Tibial nerve (tissue), 3 donors: ENCODE measurements around the gene SCGN.

Experiments used
- CTCF ChIP-seq, 5 experiments: fragments of 200-600 bp in 3 of 5; fragments of 450-650 bp in 2 of 5; sonication (generic) in 3 of 5; IDR thresholded peaks; one replicate each; pipeline ENCODE4 v1.5.1; 2016 to 2019; ENCODE audit warnings: antibody characterized with exemption in 5 of 5, mild to moderate bottlenecking in 3 of 5, moderate library complexity in 2 of 5
- POLR2A ChIP-seq, 2 donors: fragments of 450-650 bp; IDR thresholded peaks; one replicate each; pipeline ENCODE4 v1.6.1; 2017; ENCODE audit warnings: antibody characterized with exemption in 2 of 2, mild to moderate bottlenecking in 2 of 2, moderate library complexity in 2 of 2

GRCh38 chr6:25670208-25670607 lies 18.2 kb downstream of the SCGN start:
- TF ChIP-seq CTCF (IDR thresholded peaks at IDR 0.05): no peak
- TF ChIP-seq POLR2A (IDR thresholded peaks at IDR 0.05): no peak
